HepG2 (cell line): ENCODE measurements around the gene DLX4. TPM values are rescaled to one million over a fixed set of nuclear protein-coding genes. Genes with fewer than 3 reads are reported as not detected.

ENCODE experiments used
- ARID4A ChIP-seq: sonication (generic); formaldehyde crosslinking; IDR thresholded peaks from 2 replicates; pipeline ENCODE4 v1.5.0; 2020; ENCODE audit warnings: mild to moderate bottlenecking, missing genetic modification reagents, borderline replicate concordance
- ATF2 ChIP-seq: sonication (generic); formaldehyde crosslinking; IDR thresholded peaks from 2 replicates; pipeline ENCODE4 v1.4.0; 2020; ENCODE audit warnings: missing genetic modification reagents
- CENPT ChIP-seq: sonication (generic); formaldehyde crosslinking; IDR thresholded peaks from 2 replicates; pipeline ENCODE4 v1.8.0; 2022; ENCODE audit warnings: low read depth, mild to moderate bottlenecking, moderate library complexity, missing genetic modification reagents
- CHCHD3 ChIP-seq: sonication (generic); formaldehyde crosslinking; IDR thresholded peaks from 2 replicates; pipeline ENCODE4 v1.8.0; 2022; ENCODE audit warnings: mild to moderate bottlenecking, missing genetic modification reagents, moderate library complexity
- FOXA3 ChIP-seq: IDR thresholded peaks from 2 replicates; pipeline ENCODE4 v1.6.1; 2016; ENCODE audit warnings: missing genetic modification reagents, missing compliant biosample characterization
- HNF1B ChIP-seq: sonication (generic); formaldehyde crosslinking; IDR thresholded peaks from 2 replicates; pipeline ENCODE4 v1.5.1; 2020; ENCODE audit warnings: mild to moderate bottlenecking, moderate library complexity, missing genetic modification reagents
- KAT7 ChIP-seq: IDR thresholded peaks from 2 replicates; pipeline ENCODE4 v1.6.1; 2018; ENCODE audit warnings: borderline replicate concordance, missing compliant biosample characterization
- MEIS1 ChIP-seq: sonication (generic); formaldehyde crosslinking; IDR thresholded peaks from 2 replicates; pipeline ENCODE4 v1.9.0; 2021; ENCODE audit warnings: mild to moderate bottlenecking, missing genetic modification reagents, moderate library complexity, borderline replicate concordance
- MLX ChIP-seq: IDR thresholded peaks from 2 replicates; pipeline ENCODE4 v1.6.1; 2016
- MYC ChIP-seq: sonication (generic); formaldehyde crosslinking; IDR thresholded peaks from 2 replicates; pipeline ENCODE4 v1.9.0; 2021; ENCODE audit warnings: missing genetic modification reagents, borderline replicate concordance
- MYNN ChIP-seq: sonication (generic); formaldehyde crosslinking; IDR thresholded peaks from 2 replicates; pipeline ENCODE4 v1.4.0; 2020; ENCODE audit warnings: mild to moderate bottlenecking, low read depth, missing genetic modification reagents
- RBM22 ChIP-seq: fragments of 200-400 bp; formaldehyde crosslinking; optimal IDR thresholded peaks from 2 replicates; pipeline ENCODE3; 2017; ENCODE audit warnings: mild to moderate bottlenecking, low read length, moderate library complexity
- REPIN1 ChIP-seq: sonication (generic); formaldehyde crosslinking; IDR thresholded peaks from 2 replicates; pipeline ENCODE4 v1.8.0; 2022; ENCODE audit warnings: missing genetic modification reagents, low read depth, mild to moderate bottlenecking, borderline replicate concordance
- SIN3B ChIP-seq: fragments of 150-350 bp; IDR thresholded peaks from 2 replicates; pipeline ENCODE4 v1.6.1; 2014; ENCODE audit warnings: low read length
- TOE1 ChIP-seq: sonication (generic); formaldehyde crosslinking; IDR thresholded peaks from 2 replicates; pipeline ENCODE4 v1.4.0; 2020; ENCODE audit warnings: mild to moderate bottlenecking, missing genetic modification reagents
- ZBTB7A ChIP-seq: sonication (generic); formaldehyde crosslinking; IDR thresholded peaks from 2 replicates; pipeline ENCODE4 v1.8.0; 2022; ENCODE audit warnings: mild to moderate bottlenecking, missing genetic modification reagents
- ZBTB7B ChIP-seq: sonication (generic); formaldehyde crosslinking; IDR thresholded peaks from 2 replicates; pipeline ENCODE4 v1.4.0; 2020; ENCODE audit warnings: missing genetic modification reagents
- ZKSCAN1 ChIP-seq: fragments of 150-350 bp; IDR thresholded peaks from 2 replicates; pipeline ENCODE4 v1.6.1; 2014; ENCODE audit warnings: low read length
- ZNF34 ChIP-seq: sonication (generic); formaldehyde crosslinking; IDR thresholded peaks from 2 replicates; pipeline ENCODE4 v1.4.0; 2020; ENCODE audit warnings: mild to moderate bottlenecking, missing genetic modification reagents, borderline replicate concordance
- ZNF501 ChIP-seq: sonication (generic); formaldehyde crosslinking; IDR thresholded peaks from 2 replicates; pipeline ENCODE4 v1.5.1; 2020; ENCODE audit warnings: mild to moderate bottlenecking, moderate library complexity, missing genetic modification reagents
- polyA plus RNA-seq, 8 experiments: library from polyadenylated mRNA; depleted of rRNA in 3 of 8; stranded (reverse) in 7 of 8; unstranded in 1 of 8; fragments of >200 nt; fragmentation: Illumina TruSeq in 4 of 8; extraction: Trizol in 4 of 8; gene quantifications; 2 replicates each; pipeline versions ENCODE4 v1.2.1 to v1.2.3, GENCODE V29; 2011 to 2016; ENCODE audit warnings: low read depth in 4 of 8, missing spikeins in 1 of 8, mixed read lengths in 1 of 8; ENCODE audit not compliant: insufficient read depth in 1 of 8
- total RNA-seq, 5 experiments: library from RNA; depleted of rRNA; stranded (reverse); fragments of >200 nt; fragmentation: Illumina TruSeq; extraction: Trizol; gene quantifications; 2 replicates each; pipeline ENCODE4 v1.2.3, GENCODE V29; 2016; ENCODE audit warnings: low read depth in 1 of 5

DLX4 gene
- total and polyA plus RNA-seq, 2 of the 13 experiments (the other 11 are each of a cell fraction or from before 2014, with no cell fraction given) = 0.55 to 2.3 TPM

GRCh38 chr17:49996495-49997300 is 27.7 kb downstream of the DLX4 start (continued):
- TF ChIP-seq ARID4A (CRISPR knock-in tag) = 0 out of 2 replicates have a peak, but pooled peaks have one; percentile 34
- no peak for TF ChIP-seq TOE1 (CRISPR knock-in tag)
- peak; percentile 41; the same call in 1 of the 2 replicates for TF ChIP-seq ATF2 (CRISPR knock-in tag)
- 0 out of 2 replicates have a peak, but pooled peaks have one; percentile 73 for TF ChIP-seq ZBTB7B (CRISPR knock-in tag)
- no peak for TF ChIP-seq ZKSCAN1
- peak; percentile 61 for TF ChIP-seq ZBTB7A
- no peak for TF ChIP-seq ZNF34 (CRISPR knock-in tag)
- peak; percentile 30; the same call in 1 of the 2 replicates for TF ChIP-seq MYC (CRISPR knock-in tag)
- TF ChIP-seq ZNF501 (CRISPR knock-in tag) = peak; percentile 24; the same call in 1 of the 2 replicates
- no peak for TF ChIP-seq KAT7 (CRISPR knock-in tag)
- TF ChIP-seq MLX (CRISPR knock-in tag) = peak; percentile 17; the same call in 1 of the 2 replicates
- TF ChIP-seq SIN3B = no peak
- TF ChIP-seq HNF1B (CRISPR knock-in tag) = 0 out of 2 replicates have a peak, but pooled peaks have one; percentile 66
- TF ChIP-seq CHCHD3 (CRISPR knock-in tag) = 0 out of 2 replicates have a peak, but pooled peaks have one; percentile 22
- TF ChIP-seq MYNN (CRISPR knock-in tag) = peak; percentile 68; the same call in 1 of the 2 replicates
- no peak for TF ChIP-seq MEIS1 (CRISPR knock-in tag)
- TF ChIP-seq RBM22 = no peak
- TF ChIP-seq CENPT (CRISPR knock-in tag) = no peak
- TF ChIP-seq REPIN1 (CRISPR knock-in tag) = peak; percentile 50; the same call in 1 of the 2 replicates
- peak; percentile 21; the same call in 1 of the 2 replicates for TF ChIP-seq FOXA3 (CRISPR knock-in tag)
